ENCODE data around the gene TOMM40L. TPM values are rescaled to one million over a fixed set of nuclear protein-coding genes. Genes with fewer than 3 reads are reported as not detected.
A peak's percentile ranks its signal among the peaks of the same experiment; 100 is the strongest.

The TOMM40L gene
- total RNA-seq, 4 donors from 2014 or later, result 9.3 to 24.3 (median 14.0) TPM

DNA sequence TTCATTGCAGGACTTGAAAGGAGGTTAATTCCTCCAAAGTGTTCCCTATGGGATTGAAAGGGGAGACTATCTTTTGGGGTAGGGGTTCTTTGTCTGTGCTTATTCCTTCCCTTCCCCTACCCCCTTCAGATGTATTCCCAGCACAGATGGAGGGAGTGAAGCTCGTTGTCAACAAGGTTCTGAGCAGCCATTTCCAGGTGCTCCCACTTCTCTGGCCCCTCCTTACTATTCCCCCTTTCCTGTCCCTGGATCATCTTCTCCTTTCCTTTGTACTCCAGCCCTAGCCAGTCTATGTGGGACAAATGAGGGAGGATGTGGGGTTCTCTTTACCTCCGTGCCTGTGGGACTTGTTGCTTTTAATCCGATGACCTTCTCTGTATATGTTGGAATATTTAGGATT is 899 bp downstream of the TOMM40L start:
- ATAC-seq, result no peak
- 24% methylated on average over 3 of the region's 3 CpGs; no CpG with 5 or more reads in 1 of the 2 donors for WGBS, 2 donors (ENCODE audit: low coverage in 1 of 2)
- H3K27ac ChIP-seq, result peak overlapping the region in 3 of 4 donors; percentile 73 to 89 (median 81)
- no peak for TF ChIP-seq EP300 (IDR thresholded peaks at IDR 0.05)
- H3K4me3 ChIP-seq, result peak overlapping the region; percentile 65 to 72
- peaks cover 0 to 29% (median 18%) of the 10 kb centered on the region in 3 donors for H3K4me1 ChIP-seq
- H3K27me3 ChIP-seq, result no peaks in the 10 kb centered on the region
- peaks cover 0 to 32% of the 10 kb centered on the region in 2 donors for H3K36me3 ChIP-seq
- H3K9me3 ChIP-seq, result no peaks in the 10 kb centered on the region

DNA sequence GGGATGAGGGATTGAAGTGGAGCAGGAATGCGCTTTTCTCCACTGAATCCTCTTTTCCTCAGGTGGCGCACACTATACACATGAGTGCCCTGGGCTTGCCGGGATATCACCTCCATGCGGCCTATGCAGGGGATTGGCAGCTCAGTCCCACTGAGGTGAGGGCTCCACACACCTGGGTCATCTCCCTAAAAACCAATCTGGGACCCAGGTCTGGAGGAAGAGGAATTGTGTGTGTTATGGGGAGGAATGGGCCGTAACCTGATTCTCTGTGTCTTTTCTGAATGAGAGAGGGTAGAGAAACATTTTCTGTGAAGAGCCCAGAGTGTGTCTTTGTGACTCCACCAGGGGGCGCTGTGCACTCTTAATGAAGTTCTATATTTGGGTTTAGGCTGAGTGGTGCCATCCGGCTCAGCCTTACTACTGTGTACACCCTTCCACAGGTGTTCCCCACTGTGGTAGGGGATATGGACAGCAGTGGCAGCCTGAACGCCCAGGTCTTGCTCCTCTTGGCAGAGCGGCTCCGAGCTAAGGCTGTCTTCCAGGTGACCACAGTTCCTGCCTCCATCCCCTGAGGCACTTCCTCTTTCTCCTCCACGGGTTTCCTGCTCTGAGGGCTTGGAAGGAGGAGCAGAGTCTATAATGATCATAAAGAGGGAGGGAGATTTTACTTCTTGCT is 1.5 kb downstream of the TOMM40L start:
- ATAC-seq, result peak; percentile 52
- peaks cover 0 to 32% of the 10 kb centered on the region in 2 donors for H3K36me3 ChIP-seq
- 12 to 39% methylated on average over 5 to 9 of the region's 11 CpGs for WGBS, 2 donors (ENCODE audit: low coverage in 1 of 2)
- H3K4me1 ChIP-seq, result peaks cover 0 to 29% (median 18%) of the 10 kb centered on the region in 3 donors
- H3K9me3 ChIP-seq, result no peaks in the 10 kb centered on the region
- TF ChIP-seq, protein P1, sequence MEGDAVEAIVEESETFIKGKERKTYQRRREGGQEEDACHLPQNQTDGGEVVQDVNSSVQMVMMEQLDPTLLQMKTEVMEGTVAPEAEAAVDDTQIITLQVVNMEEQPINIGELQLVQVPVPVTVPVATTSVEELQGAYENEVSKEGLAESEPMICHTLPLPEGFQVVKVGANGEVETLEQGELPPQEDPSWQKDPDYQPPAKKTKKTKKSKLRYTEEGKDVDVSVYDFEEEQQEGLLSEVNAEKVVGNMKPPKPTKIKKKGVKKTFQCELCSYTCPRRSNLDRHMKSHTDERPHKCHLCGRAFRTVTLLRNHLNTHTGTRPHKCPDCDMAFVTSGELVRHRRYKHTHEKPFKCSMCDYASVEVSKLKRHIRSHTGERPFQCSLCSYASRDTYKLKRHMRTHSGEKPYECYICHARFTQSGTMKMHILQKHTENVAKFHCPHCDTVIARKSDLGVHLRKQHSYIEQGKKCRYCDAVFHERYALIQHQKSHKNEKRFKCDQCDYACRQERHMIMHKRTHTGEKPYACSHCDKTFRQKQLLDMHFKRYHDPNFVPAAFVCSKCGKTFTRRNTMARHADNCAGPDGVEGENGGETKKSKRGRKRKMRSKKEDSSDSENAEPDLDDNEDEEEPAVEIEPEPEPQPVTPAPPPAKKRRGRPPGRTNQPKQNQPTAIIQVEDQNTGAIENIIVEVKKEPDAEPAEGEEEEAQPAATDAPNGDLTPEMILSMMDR (IDR thresholded peaks at IDR 0.05), result peak; percentile 88 to 95 (median 92)
- no peak for TF ChIP-seq POLR2A (IDR thresholded peaks at IDR 0.05)
- TF ChIP-seq POLR2AphosphoS5 (IDR thresholded peaks at IDR 0.05), result no peak
- H3K27ac ChIP-seq, result peak overlapping the region in 3 of 4 donors; percentile 73 to 89 (median 81)
- no peaks in the 10 kb centered on the region for H3K27me3 ChIP-seq
- peak overlapping the region in 1 of 2 donors; percentile 65 for H3K4me3 ChIP-seq

DNA sequence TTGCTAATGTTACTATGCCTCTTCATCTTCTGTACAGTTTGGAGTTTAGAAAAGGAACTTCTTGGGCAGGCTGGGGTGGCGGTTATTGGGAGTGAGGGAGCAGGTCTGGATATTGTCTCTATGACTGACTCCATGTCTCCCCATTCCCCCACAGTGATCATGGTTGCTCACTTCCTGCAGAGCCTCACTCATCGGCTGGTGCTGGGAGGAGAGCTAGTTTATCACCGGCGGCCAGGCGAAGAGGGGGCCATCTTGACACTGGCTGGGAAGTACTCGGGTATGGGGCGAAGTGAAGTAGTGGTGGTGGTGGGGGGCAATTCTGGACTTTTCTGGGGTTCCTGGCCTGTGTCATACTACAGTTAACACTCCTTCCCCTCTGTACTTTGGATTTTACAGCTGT is 2.2 kb downstream of the TOMM40L start:
- H3K27me3 ChIP-seq, result no peaks in the 10 kb centered on the region
- H3K4me1 ChIP-seq, result peaks cover 0 to 29% (median 18%) of the 10 kb centered on the region in 3 donors
- TF ChIP-seq EP300 (IDR thresholded peaks at IDR 0.05) (no peak), POLR2AphosphoS5 (IDR thresholded peaks at IDR 0.05) (no peak), POLR2A (IDR thresholded peaks at IDR 0.05) (no peak)
- TF ChIP-seq, protein P1 (IDR thresholded peaks at IDR 0.05), result no peak
- no peaks in the 10 kb centered on the region for H3K9me3 ChIP-seq
- no peak for ATAC-seq
- peak overlapping the region in 2 of 4 donors; percentile 73 to 89 for H3K27ac ChIP-seq
- H3K36me3 ChIP-seq, result peaks cover 0 to 32% of the 10 kb centered on the region in 2 donors
- H3K4me3 ChIP-seq, result peak overlapping the region in 1 of 2 donors; percentile 65
- no CpG with 5 or more reads among the region's 7 CpGs for WGBS, 2 donors (ENCODE audit: low coverage in 1 of 2)

DNA sequence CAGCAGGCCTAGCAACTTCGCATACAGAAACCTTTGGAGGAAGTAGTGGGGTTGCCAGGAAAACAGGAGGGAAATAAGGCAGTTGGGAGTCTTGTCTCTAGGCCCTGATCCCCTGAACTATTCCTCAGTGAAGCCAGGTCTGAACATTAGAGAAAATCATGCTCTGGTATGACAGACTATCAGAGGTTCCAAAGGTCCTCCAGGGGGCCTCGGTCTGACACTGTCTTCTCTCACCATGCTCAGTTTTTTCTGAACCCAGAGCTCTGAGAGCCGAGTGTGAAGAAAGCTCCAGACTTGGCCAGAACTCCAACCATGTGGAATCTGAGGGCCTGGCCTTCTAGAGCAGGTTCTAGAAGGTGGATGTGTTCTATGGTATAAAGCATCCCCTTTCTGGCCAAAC is 4.0 kb downstream of the TOMM40L start:
- Histone ChIP-seq H3K9me3 (no peaks in the 10 kb centered on the region), H3K36me3 (peaks cover 0 to 32% of the 10 kb centered on the region in 2 donors), H3K27ac (no peak overlapping the region), H3K4me1 (peaks cover 0 to 29% (median 18%) of the 10 kb centered on the region in 3 donors), H3K27me3 (no peaks in the 10 kb centered on the region), H3K4me3 (no peak overlapping the region)
- TF ChIP-seq, protein P1 (IDR thresholded peaks at IDR 0.05), result no peak
- TF ChIP-seq POLR2AphosphoS5 (IDR thresholded peaks at IDR 0.05), result no peak
- TF ChIP-seq EP300 (IDR thresholded peaks at IDR 0.05), result no peak
- no peak for TF ChIP-seq POLR2A (IDR thresholded peaks at IDR 0.05)
- ATAC-seq, result no peak
- 65% methylated on average over 3 of the region's 3 CpGs; no CpG with 5 or more reads in 1 of the 2 donors for WGBS, 2 donors (ENCODE audit: low coverage in 1 of 2)

DNA sequence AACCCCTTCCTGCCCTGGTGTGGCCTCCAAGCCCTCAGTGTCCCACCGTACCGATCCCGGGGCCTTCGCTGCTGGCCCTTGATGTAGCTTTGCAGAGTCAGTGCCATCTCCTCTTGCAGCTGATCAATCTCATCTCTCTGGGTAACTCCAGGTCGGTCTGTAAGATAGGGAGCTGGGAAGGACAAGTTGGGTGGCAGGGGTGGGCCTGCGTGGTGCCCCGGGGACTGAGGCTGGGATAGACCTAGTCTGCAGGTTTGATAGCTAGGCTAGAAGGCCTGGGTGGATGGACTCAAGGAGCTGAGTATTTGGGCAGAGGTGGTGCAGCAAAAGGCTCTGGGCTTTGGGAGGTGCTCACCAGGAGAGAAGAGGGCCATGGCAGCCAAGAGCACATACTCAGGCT is 4.9 kb downstream of the TOMM40L start:
- H3K4me3 ChIP-seq, result no peak overlapping the region
- no peaks in the 10 kb centered on the region for H3K27me3 ChIP-seq
- TF ChIP-seq, protein P1 (IDR thresholded peaks at IDR 0.05), result no peak
- TF ChIP-seq EP300 (IDR thresholded peaks at IDR 0.05), result no peak
- no peak for TF ChIP-seq POLR2AphosphoS5 (IDR thresholded peaks at IDR 0.05)
- no peak for TF ChIP-seq POLR2A (IDR thresholded peaks at IDR 0.05)
- peaks cover 0 to 22% (median 18%) of the 10 kb centered on the region in 3 donors for H3K4me1 ChIP-seq
- H3K9me3 ChIP-seq, result no peaks in the 10 kb centered on the region
- H3K36me3 ChIP-seq, result peaks cover 0 to 32% of the 10 kb centered on the region in 2 donors
- ATAC-seq, result no peak
- 89 to 98% methylated on average over 3 to 4 of the region's 7 CpGs for WGBS, 2 donors (ENCODE audit: low coverage in 1 of 2)
- H3K27ac ChIP-seq, result no peak overlapping the region

All from gastroesophageal sphincter (tissue), 4 donors.